H1 (cell line): ENCODE results near the gene MACROD2. TPM values are rescaled to one million over a fixed set of nuclear protein-coding genes. Genes with fewer than 3 reads are reported as not detected.

Experiments
- CTCF ChIA-PET: fragments of 300-600 bp; sonication (Branson Sonifier 250); formaldehyde crosslinking; loops from one replicate; lab custom pipeline; 2021; ENCODE audit not compliant: partially characterized antibody; lab: Charles Lee
- POLR2A ChIA-PET: fragments of 300-600 bp; sonication (Branson Sonifier 250); formaldehyde crosslinking; loops from one replicate; lab custom pipeline; 2021; ENCODE audit warnings: inconsistent platforms; ENCODE audit not compliant: partially characterized antibody; lab: Charles Lee
- DNase-seq, 2 experiments: peaks; one replicate each; pipeline versions ENCODE4 v3.0.0 to v3.0.0-alpha.2; 2010 to 2022; ENCODE audit warnings: low spot score in 2 of 2, low read depth in 1 of 2, mixed read lengths in 1 of 2
- FAIRE-seq: peaks from 2 replicates; lab custom pipeline; 2011; peaks lifted over from hg19 to GRCh38; lab: Jason Lieb, UNC
- H2AFZ ChIP-seq: 2 replicates; pipeline ENCODE4 v1.8.1; 2012; ENCODE audit warnings: low read length, inconsistent platforms
- H2AK5ac ChIP-seq: 2 replicates; pipeline ENCODE4 v1.6.1; 2013; ENCODE audit warnings: low read depth, low read length
- H2BK120ac ChIP-seq: replicated peaks from 2 replicates; pipeline ENCODE3; 2013; ENCODE audit warnings: low read depth, low read length, inconsistent platforms
- H2BK12ac ChIP-seq: 2 replicates; pipeline ENCODE4 v1.6.1; 2013; ENCODE audit warnings: low read depth, low read length
- H2BK15ac ChIP-seq: 2 replicates; pipeline ENCODE4 v1.6.1; 2013; ENCODE audit warnings: low read length
- H2BK20ac ChIP-seq: 2 replicates; pipeline ENCODE4 v1.6.1; 2013; ENCODE audit warnings: low read length
- H2BK5ac ChIP-seq: 2 replicates; pipeline ENCODE4 v1.6.1; 2013; ENCODE audit warnings: low read depth, low read length
- H3K14ac ChIP-seq: 2 replicates; pipeline ENCODE4 v1.6.1; 2013; ENCODE audit warnings: inconsistent platforms; ENCODE audit not compliant: insufficient read length
- H3K18ac ChIP-seq: 2 replicates; pipeline ENCODE4 v1.6.1; 2013; ENCODE audit warnings: low read length; ENCODE audit errors: extremely low read depth
- H3K23ac ChIP-seq: 2 replicates; pipeline ENCODE4 v1.6.1; 2013; ENCODE audit warnings: inconsistent platforms; ENCODE audit not compliant: insufficient read length
- H3K23me2 ChIP-seq: 2 replicates; pipeline ENCODE4 v1.6.1; 2013; ENCODE audit warnings: low read depth, low read length
- H3K27ac ChIP-seq: 2 replicates; pipeline ENCODE4 v1.6.1; 2011; ENCODE audit warnings: low read depth, low read length, inconsistent platforms
- H3K27me3 ChIP-seq, 4 experiments: replicated peaks in 1 of 4; 1 replicate in 1 of 4; 2 replicates in 3 of 4; pipeline versions ENCODE4 v1.6.1 to v1.8.1; 2011 to 2013; ENCODE audit warnings: low read length in 3 of 4, mild to moderate bottlenecking in 3 of 4, inconsistent platforms in 2 of 4, mixed read lengths in 2 of 4, moderate library complexity in 1 of 4; ENCODE audit not compliant: control insufficient read depth in 3 of 4, insufficient read depth in 3 of 4; ENCODE audit errors: extremely low read depth in 1 of 4
- H3K36me3 ChIP-seq, 4 experiments: 2 replicates each; pipeline versions ENCODE4 v1.6.1 to v1.8.1; 2011 to 2013; ENCODE audit warnings: mild to moderate bottlenecking in 4 of 4, low read length in 3 of 4, moderate library complexity in 2 of 4, control low read depth in 1 of 4, inconsistent platforms in 1 of 4; ENCODE audit not compliant: insufficient read depth in 4 of 4, control insufficient read depth in 2 of 4
- H3K4ac ChIP-seq: replicated peaks from 2 replicates; pipeline ENCODE3; 2013; ENCODE audit warnings: low read length, low read depth, mixed read lengths, inconsistent platforms; ENCODE audit not compliant: insufficient read length
- H3K4me1 ChIP-seq, 4 experiments: replicated peaks in 1 of 4; 1 replicate in 1 of 4; 2 replicates in 3 of 4; pipeline versions ENCODE4 v1.6.1 to v1.8.1; 2011 to 2013; ENCODE audit warnings: low read length in 3 of 4, inconsistent platforms in 2 of 4, mixed read lengths in 1 of 4; ENCODE audit not compliant: insufficient read depth in 4 of 4, control insufficient read depth in 3 of 4
- H3K4me2 ChIP-seq, 2 experiments: 2 replicates each; pipeline versions ENCODE4 v1.6.1 to v1.8.1; 2011 to 2013; ENCODE audit warnings: low read depth in 2 of 2, low read length in 2 of 2, control low read depth in 1 of 2, inconsistent platforms in 1 of 2, mild to moderate bottlenecking in 1 of 2; ENCODE audit not compliant: insufficient read depth in 1 of 2
- H3K4me3 ChIP-seq, 4 experiments: fragments of 200-600, 300-600 bp in 1 of 4; sonication (generic), shearing (Covaris generic), sonication (Bioruptor Twin) in 1 of 4; 2 replicates each; pipeline versions ENCODE4 v1.5.1 to v1.8.1; 2011 to 2016; ENCODE audit warnings: low read length in 4 of 4, low read depth in 3 of 4, control low read depth in 2 of 4, inconsistent platforms in 2 of 4, mild to moderate bottlenecking in 2 of 4, mixed read lengths in 1 of 4, moderate library complexity in 1 of 4; ENCODE audit not compliant: insufficient read depth in 2 of 4; ENCODE audit errors: extremely low read depth in 1 of 4
- H3K56ac ChIP-seq: replicated peaks from 2 replicates; pipeline ENCODE3; 2013; ENCODE audit warnings: low read depth, mild to moderate bottlenecking, mixed read lengths, low read length, inconsistent platforms; ENCODE audit not compliant: insufficient read length
- H3K79me1 ChIP-seq: 2 replicates; pipeline ENCODE4 v1.6.1; 2013; ENCODE audit warnings: low read depth, low read length, control low read depth
- H3K79me2 ChIP-seq, 2 experiments: 2 replicates each; pipeline versions ENCODE4 v1.6.1 to v1.8.1; 2012 to 2013; ENCODE audit warnings: low read length in 2 of 2, mild to moderate bottlenecking in 2 of 2, inconsistent platforms in 1 of 2; ENCODE audit not compliant: insufficient read depth in 2 of 2, control insufficient read depth in 1 of 2
- H3K9ac ChIP-seq, 4 experiments: replicated peaks in 1 of 4; 1 replicate in 1 of 4; 2 replicates in 3 of 4; pipeline versions ENCODE4 v1.6.1 to v1.8.1; 2011 to 2013; ENCODE audit warnings: low read depth in 3 of 4, low read length in 3 of 4, control low read depth in 2 of 4, mild to moderate bottlenecking in 2 of 4, moderate library complexity in 2 of 4, inconsistent platforms in 1 of 4; ENCODE audit errors: extremely low read depth in 1 of 4
- H3K9me3 ChIP-seq, 2 experiments: 2 replicates each; pipeline versions ENCODE4 v1.6.1 to v1.8.1; 2012 to 2013; ENCODE audit warnings: mild to moderate bottlenecking in 2 of 2, moderate library complexity in 2 of 2, control low read depth in 1 of 2, inconsistent platforms in 1 of 2, low read depth in 1 of 2, low read length in 1 of 2, mixed read lengths in 1 of 2; ENCODE audit not compliant: insufficient read depth in 2 of 2
- H4K20me1 ChIP-seq, 2 experiments: replicated peaks in 1 of 2; 2 replicates each; pipeline versions ENCODE3 to v1.8.1; 2011 to 2013; ENCODE audit warnings: inconsistent platforms in 2 of 2, low read length in 2 of 2, mild to moderate bottlenecking in 1 of 2; ENCODE audit not compliant: insufficient read depth in 2 of 2, control insufficient read depth in 1 of 2
- H4K5ac ChIP-seq: 2 replicates; pipeline ENCODE4 v1.6.1; 2013; ENCODE audit warnings: low read length, low read depth, mixed read lengths, inconsistent platforms; ENCODE audit not compliant: insufficient read length
- H4K8ac ChIP-seq: 2 replicates; pipeline ENCODE4 v1.8.0; 2013; ENCODE audit warnings: mild to moderate bottlenecking, moderate library complexity, low read length, inconsistent platforms; ENCODE audit not compliant: insufficient read depth; ENCODE audit errors: extremely low read depth
- H4K91ac ChIP-seq: replicated peaks from 2 replicates; pipeline ENCODE3; 2013; ENCODE audit warnings: low read length, mixed read lengths, inconsistent platforms; ENCODE audit not compliant: insufficient read length
- ASH2L ChIP-seq: fragments of 200-600, 300-600 bp; sonication (generic); IDR thresholded peaks from one replicate; pipeline ENCODE4 v1.7.1; 2017; ENCODE audit warnings: low read length
- BCL11A ChIP-seq, 2 experiments: IDR thresholded peaks; one replicate each; pipeline ENCODE4 v1.6.1; 2011; ENCODE audit warnings: low read depth in 2 of 2, low read length in 2 of 2, mild to moderate bottlenecking in 2 of 2
- CREB1 ChIP-seq: IDR thresholded peaks from 2 replicates; pipeline ENCODE4 v1.6.1; 2012; ENCODE audit warnings: inconsistent platforms
- EP300 ChIP-seq, 2 experiments: IDR thresholded peaks; 1 replicate in 1 of 2; 2 replicates in 1 of 2; pipeline ENCODE4 v1.6.1; 2011 to 2012; ENCODE audit warnings: low read depth in 2 of 2, low read length in 2 of 2, mild to moderate bottlenecking in 2 of 2, borderline replicate concordance in 1 of 2, inconsistent platforms in 1 of 2, moderate library complexity in 1 of 2
- MAFK ChIP-seq: IDR thresholded peaks from 2 replicates; pipeline ENCODE4 v1.6.1; 2012; ENCODE audit warnings: low read depth, mild to moderate bottlenecking, improper control_type of control experiment, low read length
- NANOG ChIP-seq: IDR thresholded peaks from 2 replicates; pipeline ENCODE4 v1.6.1; 2011; ENCODE audit warnings: low read length, low read depth, mild to moderate bottlenecking, inconsistent platforms; ENCODE audit not compliant: insufficient read depth, poor library complexity, severe bottlenecking
- POU5F1 ChIP-seq: IDR thresholded peaks from 2 replicates; pipeline ENCODE4 v1.6.1; 2011; ENCODE audit warnings: low read depth, mild to moderate bottlenecking, low read length, moderate library complexity
- RFX5 ChIP-seq: IDR thresholded peaks from 2 replicates; pipeline ENCODE4 v1.6.1; 2011; ENCODE audit warnings: low read depth, low read length, improper control_type of control experiment, borderline replicate concordance
- RNF2 ChIP-seq: fragments of 200-900, 300-1000 bp; sonication (generic); IDR thresholded peaks from 2 replicates; pipeline ENCODE4 v1.7.1; 2016; ENCODE audit warnings: borderline replicate concordance, low read depth, mild to moderate bottlenecking, antibody characterized with exemption, low read length; ENCODE audit not compliant: poor library complexity, severe bottlenecking; ENCODE audit errors: missing control alignments
- SP2 ChIP-seq: IDR thresholded peaks from 2 replicates; pipeline ENCODE4 v1.6.1; 2012; ENCODE audit warnings: mild to moderate bottlenecking, low read length, inconsistent platforms
- SP4 ChIP-seq: IDR thresholded peaks from 2 replicates; pipeline ENCODE4 v1.6.1; 2012; ENCODE audit warnings: low read length, inconsistent platforms
- ZNF274 ChIP-seq: IDR thresholded peaks from 2 replicates; pipeline ENCODE4 v1.7.0; 2012; ENCODE audit warnings: low read length, borderline replicate concordance; ENCODE audit errors: extremely low read depth
- WGBS, 2 experiments: shearing (Covaris generic) in 1 of 2; methylation state at CpG; one replicate each; pipeline versions ENCODE4 v1.1.6 to v1.1.7; 2013 to 2015; ENCODE audit warnings: low lambda C conversion rate in 2 of 2, mixed read lengths in 2 of 2, inconsistent platforms in 1 of 2, low coverage in 1 of 2, missing lambda C conversion rate in 1 of 2; ENCODE audit not compliant: insufficient replicate concordance in 2 of 2, insufficient coverage in 1 of 2, insufficient read length in 1 of 2; ENCODE audit errors: extremely low coverage in 1 of 2, missing lambda C conversion rate in 1 of 2; 5-methylcytosine and 5-hydroxymethylcytosine counted together
- polyA plus RNA-seq, 7 experiments: library from polyadenylated mRNA; depleted of rRNA in 3 of 7; stranded (reverse) in 5 of 7; unstranded in 2 of 7; fragments of >200 nt in 5 of 7; fragments of 200-250 nt in 2 of 7; gene quantifications; 1 replicate in 5 of 7; 2 replicates in 1 of 7; 4 replicates in 1 of 7; pipeline versions ENCODE4 v1.2.1 to v1.2.3, GENCODE V29; 2011 to 2013; ENCODE audit warnings: missing spikeins in 2 of 7, mixed read lengths in 2 of 7
- total RNA-seq: library from RNA; stranded (reverse); fragmentation: NEBNext Ultra II Directional; extraction: Animal tissue kit (Norgen Biotek cat#: 25700); gene quantifications from 2 replicates; pipeline ENCODE4 v1.2.1, GENCODE V29; 2021
- TF ChIP-seq, protein P1 (sequence below): IDR thresholded peaks from 2 replicates; pipeline ENCODE4 v1.6.1; 2011; ENCODE audit warnings: low read length, improper control_type of control experiment

MACROD2 gene
- total and polyA plus RNA-seq, 2 of the 8 experiments (the other 6 are each of a cell fraction or from before 2014, with no cell fraction given): 0.70 to 3.9 TPM

GRCh38 chr20:16014436-16014835 is 2019.1 kb downstream of the MACROD2 start:
- no peak overlapping the region for H3K4me2 ChIP-seq
- H3K27me3 ChIP-seq: no peaks in the 10 kb centered on the region
- H3K18ac ChIP-seq: no peak overlapping the region
- H3K14ac ChIP-seq: no peak overlapping the region
- H4K20me1 ChIP-seq: no peaks in the 10 kb centered on the region
- ChIA-PET POLR2A (no interaction called here), CTCF (interaction anchor here (0.6 to 0.9 kb wide), 3 partner anchors 10 to 1541 kb away, joined by 3 to 4 read pairs (median 3); no protein-coding TSS in a partner anchor)
- H3K23ac ChIP-seq: no peak overlapping the region
- DNase-seq (no peak), FAIRE-seq (no peak)
- H4K5ac ChIP-seq: no peak overlapping the region
- no peak overlapping the region for H2BK120ac ChIP-seq
- H3K56ac ChIP-seq: no peak overlapping the region
- no peak overlapping the region for H2BK20ac ChIP-seq
- H3K4me1 ChIP-seq: no peaks in the 10 kb centered on the region
- H3K36me3 ChIP-seq: no peaks in the 10 kb centered on the region
- H2AFZ ChIP-seq: no peak overlapping the region
- H2AK5ac ChIP-seq: no peak overlapping the region
- H3K9me3 ChIP-seq: no peaks in the 10 kb centered on the region; a peak in 1 of 4 replicates
- no peak overlapping the region for H3K27ac ChIP-seq
- no peaks in the 10 kb centered on the region for H3K23me2 ChIP-seq
- no peak overlapping the region for H3K4me3 ChIP-seq
- no peak overlapping the region for H2BK15ac ChIP-seq
- no peak overlapping the region; the same call in 1 of the 2 replicates for H2BK12ac ChIP-seq
- no peak overlapping the region for H3K9ac ChIP-seq
- H2BK5ac ChIP-seq: no peak overlapping the region
- 92% methylated on average over 2 of the region's 2 CpGs; no CpG with 5 or more reads in 1 of the 2 experiments for WGBS, 2 experiments
- H3K79me2 ChIP-seq: no peaks in the 10 kb centered on the region
- no peak overlapping the region for H4K8ac ChIP-seq
- no peak overlapping the region for H3K4ac ChIP-seq
- H4K91ac ChIP-seq: no peak overlapping the region
- H3K79me1 ChIP-seq: no peaks in the 10 kb centered on the region
- no peak for TF ChIP-seq BCL11A (IDR thresholded peaks at IDR 0.05; ENCODE audit: low read depth in 2 of 2, low read length in 2 of 2)
- TF ChIP-seq RFX5: no peak
- no peak for TF ChIP-seq CREB1
- no peak for TF ChIP-seq ZNF274
- no peak for TF ChIP-seq POU5F1
- no peak for TF ChIP-seq MAFK
- no peak for TF ChIP-seq SP2
- no peak for TF ChIP-seq NANOG
- no peak for TF ChIP-seq EP300 (IDR thresholded peaks at IDR 0.05; ENCODE audit: borderline replicate concordance in 1 of 2, low read depth in 2 of 2, low read length in 2 of 2)
- TF ChIP-seq SP4: no peak
- TF ChIP-seq, protein P1, sequence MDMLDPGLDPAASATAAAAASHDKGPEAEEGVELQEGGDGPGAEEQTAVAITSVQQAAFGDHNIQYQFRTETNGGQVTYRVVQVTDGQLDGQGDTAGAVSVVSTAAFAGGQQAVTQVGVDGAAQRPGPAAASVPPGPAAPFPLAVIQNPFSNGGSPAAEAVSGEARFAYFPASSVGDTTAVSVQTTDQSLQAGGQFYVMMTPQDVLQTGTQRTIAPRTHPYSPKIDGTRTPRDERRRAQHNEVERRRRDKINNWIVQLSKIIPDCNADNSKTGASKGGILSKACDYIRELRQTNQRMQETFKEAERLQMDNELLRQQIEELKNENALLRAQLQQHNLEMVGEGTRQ: no peak
- TF ChIP-seq RNF2: no peak
- no peak for TF ChIP-seq ASH2L
